Bronchial epithelial cell (primary cell): ENCODE results near the gene BTAF1. TPM values are rescaled to one million over a fixed set of nuclear protein-coding genes. Genes with fewer than 3 reads are reported as not detected.

ENCODE experiments used
- DNase-seq: peaks from one replicate; pipeline ENCODE4 v3.0.0-alpha.2; 2010; ENCODE audit warnings: low read depth
- FAIRE-seq: peaks from 2 replicates; lab custom pipeline; 2011; peaks lifted over from hg19 to GRCh38; lab: Jason Lieb, UNC
- H3K27me3 ChIP-seq: 2 replicates; pipeline ENCODE4 v1.5.1; 2011; ENCODE audit warnings: low read length; ENCODE audit not compliant: control insufficient read depth, insufficient read depth
- H3K36me3 ChIP-seq: 2 replicates; pipeline ENCODE4 v1.5.1; 2011; ENCODE audit warnings: low read length; ENCODE audit not compliant: control insufficient read depth, insufficient read depth
- H3K4me3 ChIP-seq: 2 replicates; pipeline ENCODE4 v1.5.1; 2011; ENCODE audit warnings: mild to moderate bottlenecking, low read depth, low read length, control low read depth
- CTCF ChIP-seq: IDR thresholded peaks from 2 replicates; pipeline ENCODE4 v1.5.1; 2011; ENCODE audit warnings: mild to moderate bottlenecking, moderate library complexity, low read length, control low read depth, inconsistent platforms; ENCODE audit not compliant: insufficient read depth, severe bottlenecking
- total RNA-seq: library from RNA; depleted of rRNA; stranded (reverse); fragments of >200 nt; gene quantifications from 2 replicates; pipeline ENCODE4 v1.2.1, GENCODE V29; 2014

Gene BTAF1
- total RNA-seq = 47.4 and 53.4 TPM in 2 replicates

- FAIRE-seq = peak; percentile 36
- DNase-seq = peak; percentile 81
- Histone ChIP-seq H3K27me3 (no peaks in the 10 kb centered on the region), H3K36me3 (no peaks in the 10 kb centered on the region), H3K4me3 (peak within 1 kb of the TSS; percentile 91)
- TF ChIP-seq CTCF = no peak
Observed at GRCh38 chr10:91923371-91924211, at the start of gene BTAF1. Gene BTAF1, plus strand, starts transcription at chr10:91923770. Its CDS starts 307 bp downstream, at chr10:91924077.

GRCh38 chr10:91875156-91875555 lies 48.4 kb upstream of the BTAF1 start:
- no peaks in the 10 kb centered on the region for H3K27me3 ChIP-seq
- DNase-seq = no peak
- H3K36me3 ChIP-seq = no peaks in the 10 kb centered on the region
- no peak for FAIRE-seq
- no peak overlapping the region for H3K4me3 ChIP-seq
- TF ChIP-seq CTCF = no peak

GRCh38 chr10:91875779-91876178 lies 47.8 kb upstream of the BTAF1 start:
- TF ChIP-seq CTCF = no peak
- Histone ChIP-seq H3K4me3 (no peak overlapping the region), H3K36me3 (no peaks in the 10 kb centered on the region), H3K27me3 (no peaks in the 10 kb centered on the region)
- no peak for FAIRE-seq
- no peak for DNase-seq

- TF ChIP-seq CTCF = no peak
- no peak overlapping the region for H3K4me3 ChIP-seq
- DNase-seq (no peak), FAIRE-seq (no peak)
- H3K27me3 ChIP-seq = no peaks in the 10 kb centered on the region
- H3K36me3 ChIP-seq = no peaks in the 10 kb centered on the region
Observed at GRCh38 chr10:91879515-91880170, 43.9 kb upstream of the BTAF1 start.

GRCh38 chr10:91880310-91880709 lies 43.3 kb upstream of the BTAF1 start:
- DNase-seq = peak; percentile 90
- no peak overlapping the region for H3K4me3 ChIP-seq
- FAIRE-seq = peak; percentile 7

More at GRCh38 chr10:91880310-91880709, 43.3 kb upstream of the BTAF1 start:
- TF ChIP-seq CTCF = peak; percentile 35
- H3K36me3 ChIP-seq = no peaks in the 10 kb centered on the region
- H3K27me3 ChIP-seq = no peaks in the 10 kb centered on the region
